Measurements from ENCODE around the gene FAT2.

- TF ChIP-seq CTCF (IDR thresholded peaks at IDR 0.05 in 4 of 5, conservative IDR thresholded peaks at IDR 0.05 in 1 of 5) (no peak), POLR2A (IDR thresholded peaks at IDR 0.05) (no peak)
Observed at GRCh38 chr5:151572657-151573368, 18.3 kb downstream of the FAT2 start.

All from gastrocnemius medialis (tissue), 4 donors.